OCI-LY1 (cell line): ENCODE results near the gene ZER1.

ENCODE experiments used
- EZH2 ChIP-seq: fragments of 200-600 bp; sonication (generic), shearing (Covaris generic); IDR thresholded peaks from 2 replicates; pipeline ENCODE4 v1.8.0; 2017; ENCODE audit warnings: borderline replicate concordance, mixed run types, mild to moderate bottlenecking, antibody characterized with exemption, low read length, moderate library complexity, mixed read lengths
- TF ChIP-seq, protein P1 (sequence below): fragments of 200-600 bp; sonication (generic), shearing (Covaris generic); IDR thresholded peaks from 2 replicates; pipeline ENCODE4 v1.5.1; 2017; ENCODE audit warnings: mild to moderate bottlenecking, antibody characterized with exemption, low read length, moderate library complexity, mixed read lengths

DNA sequence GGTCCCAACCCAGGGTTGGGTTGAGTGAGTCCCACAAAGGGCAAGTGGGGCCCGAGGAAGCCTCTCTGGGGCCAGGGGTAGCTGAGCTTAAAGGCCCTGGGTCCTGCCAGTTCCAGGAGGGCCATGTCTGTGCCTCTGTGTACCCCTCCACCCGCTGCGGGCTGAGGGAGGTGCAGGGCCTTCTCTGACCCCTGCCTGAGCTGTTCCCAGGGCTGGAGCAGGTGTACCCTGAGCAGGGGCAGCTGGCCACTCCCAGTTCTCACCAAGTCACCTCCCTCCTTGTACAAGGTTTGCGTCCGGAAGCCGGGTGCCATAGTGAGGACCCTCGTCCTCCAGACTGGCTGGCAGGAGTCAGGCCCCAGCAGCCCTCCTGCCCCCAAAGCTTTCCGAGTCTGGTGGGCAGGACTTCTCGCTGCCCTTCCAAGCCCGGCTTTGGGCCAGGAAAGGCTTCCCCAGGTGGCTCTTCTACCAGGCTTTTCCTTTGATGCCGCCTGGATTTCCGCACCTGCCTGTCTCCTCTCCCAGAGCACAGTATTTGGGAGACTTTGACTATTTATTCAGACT is 37.4 kb upstream of the ZER1 start:
- TF ChIP-seq, protein P1, sequence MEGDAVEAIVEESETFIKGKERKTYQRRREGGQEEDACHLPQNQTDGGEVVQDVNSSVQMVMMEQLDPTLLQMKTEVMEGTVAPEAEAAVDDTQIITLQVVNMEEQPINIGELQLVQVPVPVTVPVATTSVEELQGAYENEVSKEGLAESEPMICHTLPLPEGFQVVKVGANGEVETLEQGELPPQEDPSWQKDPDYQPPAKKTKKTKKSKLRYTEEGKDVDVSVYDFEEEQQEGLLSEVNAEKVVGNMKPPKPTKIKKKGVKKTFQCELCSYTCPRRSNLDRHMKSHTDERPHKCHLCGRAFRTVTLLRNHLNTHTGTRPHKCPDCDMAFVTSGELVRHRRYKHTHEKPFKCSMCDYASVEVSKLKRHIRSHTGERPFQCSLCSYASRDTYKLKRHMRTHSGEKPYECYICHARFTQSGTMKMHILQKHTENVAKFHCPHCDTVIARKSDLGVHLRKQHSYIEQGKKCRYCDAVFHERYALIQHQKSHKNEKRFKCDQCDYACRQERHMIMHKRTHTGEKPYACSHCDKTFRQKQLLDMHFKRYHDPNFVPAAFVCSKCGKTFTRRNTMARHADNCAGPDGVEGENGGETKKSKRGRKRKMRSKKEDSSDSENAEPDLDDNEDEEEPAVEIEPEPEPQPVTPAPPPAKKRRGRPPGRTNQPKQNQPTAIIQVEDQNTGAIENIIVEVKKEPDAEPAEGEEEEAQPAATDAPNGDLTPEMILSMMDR, result no peak
- no peak for TF ChIP-seq EZH2
